Skeletal muscle cell (primary cell): ENCODE results near the gene ABHD14A.
A peak's percentile ranks its signal among the peaks of the same experiment; 100 is the strongest.

Experiments used
- DNase-seq: peaks from one replicate; pipeline ENCODE4 v3.0.0-alpha.2; 2010; ENCODE audit warnings: low read depth
- H3K4me3 ChIP-seq: 2 replicates; pipeline ENCODE4 v1.5.1; 2011; ENCODE audit warnings: low read depth, mild to moderate bottlenecking, control low read depth, low read length, moderate library complexity

Gene ABHD14A

DNA sequence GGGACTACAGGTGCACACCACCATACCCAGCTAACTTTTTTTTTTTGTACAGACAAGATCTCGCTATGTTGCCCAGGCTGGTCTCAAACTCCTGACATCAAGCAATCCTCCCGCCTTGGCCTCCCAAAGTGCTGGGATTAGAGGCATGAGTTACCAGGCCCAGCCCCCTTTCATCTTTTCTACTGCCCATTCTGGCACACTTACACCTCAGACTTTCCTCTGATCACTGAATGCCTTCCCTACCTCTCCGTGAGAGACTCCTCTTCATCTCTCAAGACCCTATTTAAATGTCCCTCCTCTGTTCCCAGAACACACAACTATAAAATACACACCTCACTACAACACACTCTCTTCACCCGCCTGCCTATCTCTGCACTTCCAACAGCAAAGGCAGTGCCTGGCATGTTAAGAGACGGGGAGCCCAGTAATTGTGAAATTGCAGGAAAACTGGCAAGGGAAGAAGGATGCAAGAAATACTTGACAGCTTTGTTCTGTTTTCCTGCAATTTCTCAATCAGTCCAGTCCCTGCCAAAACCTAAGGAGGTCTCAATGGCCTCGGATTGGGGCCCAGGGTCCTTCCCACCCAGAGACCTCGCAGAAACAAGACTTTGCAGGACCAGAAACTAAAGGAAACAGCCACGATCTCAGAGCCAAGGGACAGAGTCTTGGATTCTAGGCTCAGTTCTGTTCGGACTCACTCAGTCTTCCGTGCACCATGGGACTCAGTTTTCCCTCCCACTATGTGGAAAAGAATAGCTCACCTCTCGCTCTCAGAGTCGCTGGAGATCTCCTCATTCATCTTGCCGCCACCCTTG, 34.0 kb upstream of the ABHD14A start:
- DNase-seq = no peak
- peak overlapping the region; percentile 97 for H3K4me3 ChIP-seq

DNA sequence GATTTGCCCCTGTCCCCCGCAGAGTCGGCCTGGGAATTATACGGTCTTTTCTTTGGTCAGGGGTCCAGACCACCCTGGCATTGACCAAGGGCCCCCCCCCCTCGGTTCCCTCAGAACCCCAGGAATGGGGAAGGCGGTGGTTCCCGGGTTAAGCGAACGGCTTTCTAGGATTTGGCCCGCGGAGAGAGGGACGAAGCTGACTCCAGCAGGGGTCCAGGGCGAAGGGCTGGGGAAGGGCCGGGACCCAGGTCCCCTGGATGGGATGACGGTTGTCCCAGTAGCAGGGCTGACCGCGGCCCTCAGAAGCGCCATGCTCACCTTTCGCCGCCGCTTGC, 33.4 kb upstream of the ABHD14A start:
- DNase-seq = no peak
- peak overlapping the region; percentile 97 for H3K4me3 ChIP-seq

DNA sequence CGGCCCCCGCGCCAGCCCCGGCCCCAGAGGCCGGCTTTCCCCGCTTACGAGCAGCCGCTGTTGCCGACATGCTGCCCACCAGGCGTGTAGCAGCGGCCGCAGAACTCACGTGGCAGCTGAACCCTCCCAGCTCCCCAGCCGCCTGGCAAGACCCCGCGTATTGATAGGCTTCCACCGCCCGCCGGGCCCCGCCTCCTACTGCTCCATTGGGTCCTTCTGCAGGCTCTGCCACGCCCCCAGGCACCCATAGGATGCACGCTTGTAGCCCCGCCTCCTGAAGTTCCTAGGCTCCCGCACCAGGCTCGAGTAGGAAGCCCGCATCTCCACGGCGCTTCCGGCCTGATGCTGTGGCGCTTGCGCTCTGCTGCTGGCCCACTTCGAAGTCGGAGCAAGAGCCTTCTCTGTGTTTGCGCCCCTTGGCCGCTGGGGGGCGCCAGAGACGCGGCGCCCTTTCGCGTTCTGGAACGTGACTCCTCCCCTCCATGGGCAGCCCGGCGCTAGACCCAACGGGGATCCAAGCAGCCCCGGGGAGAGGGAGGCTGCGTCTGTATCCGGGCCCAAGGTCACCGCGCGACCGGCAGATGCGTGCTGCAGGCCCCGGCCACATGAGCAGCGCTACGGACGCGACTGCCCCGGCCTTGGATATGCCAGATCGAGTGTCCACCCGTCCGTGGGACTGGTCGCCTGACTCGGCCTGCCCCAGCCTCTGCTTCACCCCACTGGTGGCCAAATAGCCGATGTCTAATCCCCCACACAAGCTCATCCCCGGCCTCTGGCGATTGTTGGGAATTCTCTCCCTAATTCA, 32.9 kb upstream of the ABHD14A start, which contains the start of the genes PARP3 and RRP9:
PARP3 (plus strand) TSS at position 566 of the 805 bp plus-strand sequence. CDS start 993 bp downstream, outside the sequence.
RRP9 (minus strand) TSS at position 107 of the 805 bp plus-strand sequence; CDS start at position 70, 37 bp downstream.
- peak; percentile 100 for DNase-seq
- H3K4me3 ChIP-seq = peak within 1 kb of the TSS; percentile 97

DNA sequence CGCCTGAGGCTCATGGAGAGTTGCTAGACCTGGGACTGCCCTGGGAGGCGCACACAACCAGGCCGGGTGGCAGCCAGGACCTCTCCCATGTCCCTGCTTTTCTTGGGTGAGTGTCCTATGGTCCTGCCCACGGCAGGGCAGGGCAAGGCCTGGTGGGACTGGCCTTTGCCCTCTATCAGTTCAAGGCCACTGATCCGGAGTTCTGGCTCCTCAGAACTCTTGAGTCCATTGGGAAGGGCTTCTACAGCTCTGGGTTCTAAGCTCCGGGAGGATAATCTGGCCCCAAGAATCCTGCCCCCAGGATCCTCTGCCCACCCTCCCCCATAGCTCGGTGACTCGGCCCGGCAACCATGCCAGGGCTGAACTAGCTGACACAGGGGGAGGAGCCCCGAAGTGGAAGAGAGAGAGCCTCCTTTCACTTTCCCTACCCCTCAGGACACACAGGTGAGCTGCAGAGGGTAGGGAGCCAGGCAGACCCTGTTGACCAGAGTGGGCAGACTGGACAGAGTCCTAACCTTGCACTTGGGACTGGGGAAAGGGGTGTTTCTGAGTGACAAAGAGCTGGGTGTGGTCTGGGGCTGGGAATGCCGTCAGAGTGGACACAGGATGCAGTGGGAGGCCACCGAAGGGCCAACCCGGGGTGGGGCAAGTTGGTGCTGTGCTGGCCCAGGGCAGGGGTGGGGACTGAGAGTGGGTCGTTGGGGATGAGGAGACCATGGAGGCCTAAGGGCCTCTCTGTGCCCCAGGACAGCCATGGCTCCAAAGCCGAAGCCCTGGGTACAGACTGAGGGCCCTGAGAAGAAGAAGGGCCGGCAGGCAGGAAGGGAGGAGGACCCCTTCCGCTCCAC, 32.0 kb upstream of the ABHD14A start:
- no peak for DNase-seq
- peak overlapping the region; percentile 45 for H3K4me3 ChIP-seq

DNA sequence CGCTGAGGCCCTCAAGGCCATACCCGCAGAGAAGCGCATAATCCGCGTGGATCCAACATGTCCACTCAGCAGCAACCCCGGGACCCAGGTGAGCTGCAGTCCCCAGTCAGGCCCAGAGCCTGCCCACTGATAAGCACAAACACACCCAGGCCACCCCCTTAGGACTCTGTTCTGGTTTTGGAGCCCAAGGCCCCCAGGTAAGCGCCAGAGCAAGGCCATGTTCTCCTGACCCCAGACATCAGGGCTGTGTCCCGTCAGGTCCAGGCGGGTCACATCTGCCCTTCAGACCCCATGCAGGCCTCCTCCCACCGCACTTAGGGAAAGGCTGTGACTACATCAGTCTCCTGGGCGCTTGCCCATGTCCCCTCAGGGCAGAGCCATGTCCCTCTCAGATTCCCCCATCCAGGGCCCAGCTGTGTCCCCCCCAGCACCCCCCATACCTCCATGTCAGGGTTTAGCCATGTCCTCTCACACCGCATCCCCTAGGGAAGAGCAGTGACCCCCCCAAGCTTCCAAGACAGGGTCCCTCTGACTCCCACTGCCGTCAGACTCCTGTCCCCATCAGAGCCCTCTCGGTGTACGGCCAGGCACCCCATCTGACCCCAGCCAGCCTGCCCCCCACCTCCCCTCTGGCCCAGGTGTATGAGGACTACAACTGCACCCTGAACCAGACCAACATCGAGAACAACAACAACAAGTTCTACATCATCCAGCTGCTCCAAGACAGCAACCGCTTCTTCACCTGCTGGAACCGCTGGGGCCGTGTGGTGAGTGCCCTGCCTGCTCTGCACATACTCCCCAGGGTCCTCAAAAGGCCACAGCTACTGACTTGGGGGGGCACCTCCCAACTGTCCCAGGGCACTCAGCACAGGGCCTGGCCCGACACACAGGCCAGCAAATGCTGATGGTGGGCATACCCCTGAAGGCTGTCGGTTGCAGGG, 31.1 kb upstream of the ABHD14A start:
- H3K4me3 ChIP-seq = no peak overlapping the region
- DNase-seq = no peak

DNA sequence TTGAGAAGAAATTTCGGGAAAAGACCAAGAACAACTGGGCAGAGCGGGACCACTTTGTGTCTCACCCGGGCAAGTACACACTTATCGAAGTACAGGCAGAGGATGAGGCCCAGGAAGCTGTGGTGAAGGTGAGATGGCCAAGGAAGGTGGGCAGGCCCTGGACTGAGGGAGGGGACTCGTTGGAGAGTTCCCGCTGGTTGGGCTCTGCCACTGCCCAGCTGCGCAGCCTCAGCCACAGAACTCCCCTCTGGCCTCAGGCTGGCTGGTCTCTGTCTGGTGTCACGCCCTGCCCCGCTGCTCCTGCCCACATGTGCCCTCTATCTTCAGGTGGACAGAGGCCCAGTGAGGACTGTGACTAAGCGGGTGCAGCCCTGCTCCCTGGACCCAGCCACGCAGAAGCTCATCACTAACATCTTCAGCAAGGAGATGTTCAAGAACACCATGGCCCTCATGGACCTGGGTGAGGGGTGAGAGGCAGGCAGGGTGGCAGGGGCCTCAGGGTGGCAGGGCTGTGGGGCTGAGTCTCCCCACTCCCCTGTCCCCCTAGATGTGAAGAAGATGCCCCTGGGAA, 30.3 kb upstream of the ABHD14A start:
- H3K4me3 ChIP-seq = no peak overlapping the region
- no peak for DNase-seq

DNA sequence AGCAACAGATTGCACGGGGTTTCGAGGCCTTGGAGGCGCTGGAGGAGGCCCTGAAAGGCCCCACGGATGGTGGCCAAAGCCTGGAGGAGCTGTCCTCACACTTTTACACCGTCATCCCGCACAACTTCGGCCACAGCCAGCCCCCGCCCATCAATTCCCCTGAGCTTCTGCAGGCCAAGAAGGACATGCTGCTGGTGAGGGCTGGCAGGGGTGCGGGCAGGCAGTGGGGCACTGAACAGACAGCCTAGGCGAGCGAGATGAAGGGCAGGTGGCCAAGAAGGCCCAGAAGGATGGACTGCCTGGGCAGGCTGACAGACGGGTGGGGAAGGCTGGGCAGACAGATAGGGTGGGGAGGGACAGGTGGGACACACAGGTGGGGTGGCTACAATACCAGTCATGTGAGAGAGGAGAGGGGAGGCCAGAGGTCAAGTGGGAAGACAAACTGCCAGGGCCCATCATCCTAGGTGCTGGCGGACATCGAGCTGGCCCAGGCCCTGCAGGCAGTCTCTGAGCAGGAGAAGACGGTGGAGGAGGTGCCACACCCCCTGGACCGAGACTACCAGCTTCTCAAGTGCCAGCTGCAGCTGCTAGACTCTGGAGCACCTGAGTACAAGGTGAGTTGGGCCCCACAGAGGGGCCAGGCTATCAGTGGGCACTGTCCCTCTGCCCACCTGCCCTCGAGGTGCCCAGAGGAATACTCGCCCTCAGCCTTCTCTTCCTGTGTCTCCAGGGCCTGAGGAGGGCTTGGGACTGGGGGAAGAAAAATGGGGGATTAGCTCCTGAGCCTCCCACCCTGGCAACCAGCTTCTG, 29.6 kb upstream of the ABHD14A start:
- no peak for DNase-seq
- no peak overlapping the region for H3K4me3 ChIP-seq

DNA sequence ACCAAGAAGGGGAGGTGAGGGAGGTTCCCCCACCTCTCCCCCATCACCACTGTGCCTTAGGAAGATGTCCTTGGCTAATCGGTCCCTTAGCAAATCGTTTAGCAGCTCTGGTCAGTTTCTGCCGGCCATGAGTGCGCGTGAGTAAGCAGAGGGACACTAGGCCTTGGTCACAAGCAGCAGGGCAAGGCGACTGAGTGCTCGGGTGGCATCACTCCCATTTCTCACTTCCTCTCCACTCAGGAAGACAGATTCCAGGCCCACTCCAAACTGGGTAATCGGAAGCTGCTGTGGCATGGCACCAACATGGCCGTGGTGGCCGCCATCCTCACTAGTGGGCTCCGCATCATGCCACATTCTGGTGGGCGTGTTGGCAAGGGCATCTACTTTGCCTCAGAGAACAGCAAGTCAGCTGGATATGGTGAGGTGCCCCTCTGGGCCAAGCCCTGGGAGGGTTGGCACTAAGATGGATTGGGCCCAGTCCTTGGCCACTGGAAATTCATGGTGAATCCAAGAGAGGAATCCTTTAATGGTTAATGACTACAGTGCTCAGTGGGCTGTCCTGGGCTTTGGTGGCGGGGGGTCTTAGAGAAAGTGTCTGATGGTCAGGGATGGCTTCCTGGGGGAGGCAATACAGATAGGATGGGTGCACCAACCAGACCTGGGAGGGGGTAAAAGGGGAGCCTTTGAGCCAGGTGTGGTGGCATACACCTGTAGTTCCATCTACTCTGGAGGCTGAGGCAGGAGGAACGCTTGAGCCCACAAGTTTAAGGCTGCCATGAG, 28.7 kb upstream of the ABHD14A start:
- no peak overlapping the region for H3K4me3 ChIP-seq
- no peak for DNase-seq

DNA sequence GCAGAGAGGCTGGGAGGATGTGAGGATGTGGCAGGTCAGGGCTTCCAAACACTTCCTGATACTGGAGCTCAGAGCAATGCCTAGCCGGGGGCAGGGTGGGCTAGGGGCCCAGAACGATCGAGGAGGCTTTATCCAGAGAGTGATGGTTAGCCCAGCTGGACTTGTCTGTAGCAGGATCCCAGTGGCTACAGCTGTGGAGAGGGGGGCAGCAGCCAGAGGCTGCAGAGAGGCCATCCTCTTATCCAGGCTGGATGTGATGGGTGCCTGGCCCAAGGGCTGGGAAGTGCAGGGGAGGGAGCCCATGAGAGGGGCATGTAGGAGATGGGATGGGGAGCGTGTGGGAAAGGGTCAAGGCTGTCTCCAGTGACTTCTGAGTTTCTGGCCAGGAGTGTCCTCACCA, 28.1 kb upstream of the ABHD14A start:
- DNase-seq = no peak
- no peak overlapping the region for H3K4me3 ChIP-seq

DNA sequence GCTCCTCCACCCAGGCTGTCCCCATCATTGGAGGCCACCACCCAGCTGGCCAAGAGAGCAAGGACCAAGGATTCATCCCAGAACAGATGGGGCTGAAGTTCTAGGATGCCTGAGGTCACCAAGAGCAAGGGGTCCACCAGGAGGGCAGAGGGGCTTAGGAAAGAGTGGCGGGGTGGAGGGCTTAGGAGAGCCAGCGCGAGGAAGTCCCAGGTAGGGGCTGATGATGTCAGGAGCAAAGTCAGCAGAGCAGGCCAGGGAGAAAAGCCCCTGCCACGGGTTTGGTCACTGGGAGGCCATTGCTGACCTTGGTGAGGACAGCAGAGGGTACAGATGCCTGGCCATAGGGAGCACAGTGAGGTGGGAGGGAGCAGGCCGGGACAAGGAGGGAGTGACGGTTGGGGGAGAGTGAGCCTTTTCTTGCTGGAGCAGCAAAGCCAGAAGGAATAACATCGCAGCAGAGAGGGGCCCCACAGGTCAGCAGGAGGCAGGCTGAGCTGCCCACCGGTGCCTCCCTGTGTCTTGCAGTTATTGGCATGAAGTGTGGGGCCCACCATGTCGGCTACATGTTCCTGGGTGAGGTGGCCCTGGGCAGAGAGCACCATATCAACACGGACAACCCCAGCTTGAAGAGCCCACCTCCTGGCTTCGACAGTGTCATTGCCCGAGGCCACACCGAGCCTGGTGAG, 27.5 kb upstream of the ABHD14A start:
- no peak for DNase-seq
- no peak overlapping the region for H3K4me3 ChIP-seq

DNA sequence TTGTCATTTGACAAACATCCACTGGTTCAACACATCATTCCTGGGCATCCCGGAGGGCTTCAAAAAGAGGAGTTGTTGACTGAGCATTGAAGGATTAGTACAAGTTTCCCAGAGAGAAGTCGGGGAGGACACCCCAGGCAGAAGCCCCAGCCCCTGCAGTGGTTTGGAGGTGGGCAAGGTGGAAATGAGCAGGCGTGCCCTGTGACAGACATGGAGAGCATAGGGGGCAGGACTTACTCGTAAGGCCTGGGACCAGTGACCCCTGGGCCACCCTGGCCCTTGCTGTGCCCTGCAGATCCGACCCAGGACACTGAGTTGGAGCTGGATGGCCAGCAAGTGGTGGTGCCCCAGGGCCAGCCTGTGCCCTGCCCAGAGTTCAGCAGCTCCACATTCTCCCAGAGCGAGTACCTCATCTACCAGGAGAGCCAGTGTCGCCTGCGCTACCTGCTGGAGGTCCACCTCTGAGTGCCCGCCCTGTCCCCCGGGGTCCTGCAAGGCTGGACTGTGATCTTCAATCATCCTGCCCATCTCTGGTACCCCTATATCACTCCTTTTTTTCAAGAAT, 26.8 kb upstream of the ABHD14A start:
- no peak overlapping the region for H3K4me3 ChIP-seq
- DNase-seq = no peak

DNA sequence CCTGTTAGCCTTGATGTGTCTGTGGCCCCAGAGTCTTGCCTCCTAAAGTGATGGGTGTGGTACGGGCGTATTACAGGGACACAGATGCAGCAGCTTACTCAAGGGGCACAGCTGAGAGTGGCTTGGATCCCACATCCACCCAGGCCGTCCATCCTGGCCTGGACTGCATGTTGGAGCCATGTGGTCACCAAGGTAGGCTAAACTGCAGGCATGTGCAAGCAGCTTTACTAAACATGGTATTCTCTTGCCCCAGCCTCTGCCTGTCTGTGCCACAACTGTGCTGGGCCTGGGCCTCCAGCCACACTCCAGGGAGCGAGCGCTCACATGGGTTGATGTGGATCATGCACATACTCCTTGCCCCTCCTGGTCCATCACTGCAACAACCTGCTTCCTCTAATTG, 25.7 kb upstream of the ABHD14A start:
- H3K4me3 ChIP-seq = no peak overlapping the region
- DNase-seq = no peak

DNA sequence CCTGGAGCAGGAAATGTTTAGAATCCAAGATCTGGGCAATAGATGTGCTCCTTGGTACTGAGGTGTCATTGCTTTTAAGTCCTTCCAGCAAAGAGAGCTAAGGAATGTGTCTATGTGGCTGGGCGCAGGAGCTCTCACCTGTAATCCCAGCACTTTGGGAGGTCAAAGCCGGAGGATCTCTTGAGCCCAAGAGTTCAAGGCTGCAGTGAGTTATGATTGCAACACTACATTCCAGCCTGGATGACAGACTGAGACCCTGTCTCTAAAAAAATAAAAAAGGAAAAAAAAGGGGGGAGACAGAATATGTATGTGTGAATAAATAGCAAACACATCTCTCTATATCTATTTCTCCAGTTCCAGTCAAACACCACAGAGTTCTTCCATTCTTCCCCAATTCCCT, 24.0 kb upstream of the ABHD14A start:
- H3K4me3 ChIP-seq = no peak overlapping the region
- no peak for DNase-seq

DNA sequence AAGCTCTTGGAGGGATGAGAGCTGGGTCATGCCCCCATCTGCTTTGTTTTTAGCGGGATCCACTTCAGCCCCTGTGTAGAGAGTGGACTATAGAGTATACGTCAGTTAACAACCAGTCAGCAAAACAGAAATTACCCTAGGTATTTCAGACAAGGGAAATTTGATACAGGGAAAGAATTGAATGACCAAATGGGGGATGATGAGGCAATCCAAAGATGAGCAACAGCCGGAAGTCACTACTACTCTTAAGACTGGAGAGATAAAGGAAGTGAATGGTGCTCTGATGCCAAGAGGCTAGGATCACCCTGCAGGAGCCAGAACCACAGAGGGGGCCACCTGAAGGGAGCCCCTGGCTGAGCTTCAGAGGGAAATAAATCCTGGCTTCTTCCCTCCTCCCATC, 21.4 kb upstream of the ABHD14A start:
- H3K4me3 ChIP-seq = no peak overlapping the region

DNA sequence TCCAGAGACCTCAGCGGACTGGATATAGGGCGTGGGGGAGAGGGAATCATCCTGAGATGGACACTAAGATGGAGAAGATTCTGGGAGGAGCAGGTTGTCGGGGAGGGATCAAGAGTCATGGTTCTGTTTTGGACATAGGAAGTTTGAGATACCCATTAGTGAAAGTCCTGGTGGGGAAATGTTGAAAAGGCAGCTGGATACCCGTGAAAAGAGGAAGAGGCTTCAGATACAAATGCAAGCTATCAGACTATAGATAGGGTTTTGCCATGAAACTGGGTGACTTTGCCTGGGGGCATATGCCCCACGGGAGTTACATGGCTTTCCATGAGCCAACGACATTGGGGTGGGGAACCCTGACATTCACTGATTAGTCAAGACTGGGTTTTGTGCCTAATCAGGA, 20.8 kb upstream of the ABHD14A start:
- DNase-seq = no peak
- H3K4me3 ChIP-seq = no peak overlapping the region

More for the DNA sequence above, 21.4 kb upstream of the ABHD14A start:
- peak; percentile 58 for DNase-seq

DNA sequence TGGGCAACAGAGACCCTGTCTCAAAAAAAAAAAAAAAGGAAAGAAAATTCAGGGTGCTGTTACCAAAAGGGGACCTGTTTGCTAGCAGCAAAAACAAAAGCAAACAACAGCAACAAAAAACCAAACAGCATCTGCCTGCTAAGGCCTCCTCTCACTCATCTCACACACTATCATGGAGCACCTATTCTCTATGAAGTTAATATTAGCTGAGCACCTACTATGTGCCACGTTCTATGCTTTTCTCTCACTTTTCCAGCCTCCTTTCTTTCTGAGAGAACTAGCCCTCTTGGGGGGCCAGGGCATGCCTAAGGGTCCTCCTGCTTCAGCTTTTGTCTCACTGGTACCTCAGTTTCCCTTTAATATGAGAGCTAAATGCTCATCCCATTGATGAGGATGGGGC, 20.2 kb upstream of the ABHD14A start:
- no peak overlapping the region for H3K4me3 ChIP-seq
- no peak for DNase-seq
